Astrocyte of the cerebellum (primary cell): Measurements from ENCODE around the gene CARS1.
A peak's percentile ranks its signal among the peaks of the same experiment; 100 is the strongest.
"Not testable (repeated sequence)": the region's sequence is repeated elsewhere in the genome, so short reads cannot be mapped to it uniquely, and the experiment has no call there.

Experiments used
- DNase-seq: peaks from one replicate; pipeline ENCODE4 v3.0.0-alpha.2; 2011; ENCODE audit warnings: low read depth
- H3K4me3 ChIP-seq: 2 replicates; pipeline ENCODE4 v1.5.1; 2011; ENCODE audit warnings: mild to moderate bottlenecking, low read depth, low read length, moderate library complexity
- in situ Hi-C: cut with HindIII; loops from 2 replicates; pipeline ENCODE4 v1.10.0; 2017; ENCODE audit warnings: low sequenced_read_pairs
- TF ChIP-seq, protein P1 (sequence below): IDR thresholded peaks from 2 replicates; pipeline ENCODE4 v1.5.1; 2012; ENCODE audit warnings: low read length, low read depth, moderate library complexity, mild to moderate bottlenecking; ENCODE audit errors: missing control alignments

The CARS1 gene

DNA sequence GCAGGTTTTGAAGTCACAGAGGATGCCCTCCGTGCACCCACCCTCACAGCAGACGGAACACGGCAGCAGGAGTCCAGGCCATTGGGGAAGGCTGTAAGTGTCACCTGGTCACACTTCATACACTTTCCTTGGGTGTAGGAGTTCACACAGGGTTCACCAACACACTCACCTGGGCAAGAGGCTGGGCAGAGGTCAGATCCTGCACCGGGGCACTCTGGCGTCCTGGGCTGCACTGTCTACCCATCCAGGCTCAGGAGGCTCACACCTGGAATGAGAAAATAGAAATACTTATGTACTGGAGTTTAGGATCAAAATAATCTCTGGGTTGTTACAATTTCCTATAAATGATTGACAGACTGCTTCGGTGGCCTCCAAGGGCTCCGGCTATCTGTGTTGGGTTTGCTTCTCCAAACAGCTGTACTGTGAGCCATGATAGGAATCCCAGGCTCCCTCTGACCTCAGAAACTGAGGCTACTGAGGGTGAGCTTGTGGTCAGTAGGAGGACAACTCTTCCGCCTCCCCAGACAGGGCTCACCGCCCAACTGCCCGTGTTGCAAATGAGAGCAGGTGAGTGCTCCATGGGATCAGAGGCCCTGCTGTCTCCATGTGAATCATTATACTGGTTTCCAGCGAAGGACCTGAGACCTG lies 20.1 kb upstream of the CARS1 start:
- in situ Hi-C loops: no loop called here
- H3K4me3 ChIP-seq: no peak overlapping the region
- TF ChIP-seq, protein P1, sequence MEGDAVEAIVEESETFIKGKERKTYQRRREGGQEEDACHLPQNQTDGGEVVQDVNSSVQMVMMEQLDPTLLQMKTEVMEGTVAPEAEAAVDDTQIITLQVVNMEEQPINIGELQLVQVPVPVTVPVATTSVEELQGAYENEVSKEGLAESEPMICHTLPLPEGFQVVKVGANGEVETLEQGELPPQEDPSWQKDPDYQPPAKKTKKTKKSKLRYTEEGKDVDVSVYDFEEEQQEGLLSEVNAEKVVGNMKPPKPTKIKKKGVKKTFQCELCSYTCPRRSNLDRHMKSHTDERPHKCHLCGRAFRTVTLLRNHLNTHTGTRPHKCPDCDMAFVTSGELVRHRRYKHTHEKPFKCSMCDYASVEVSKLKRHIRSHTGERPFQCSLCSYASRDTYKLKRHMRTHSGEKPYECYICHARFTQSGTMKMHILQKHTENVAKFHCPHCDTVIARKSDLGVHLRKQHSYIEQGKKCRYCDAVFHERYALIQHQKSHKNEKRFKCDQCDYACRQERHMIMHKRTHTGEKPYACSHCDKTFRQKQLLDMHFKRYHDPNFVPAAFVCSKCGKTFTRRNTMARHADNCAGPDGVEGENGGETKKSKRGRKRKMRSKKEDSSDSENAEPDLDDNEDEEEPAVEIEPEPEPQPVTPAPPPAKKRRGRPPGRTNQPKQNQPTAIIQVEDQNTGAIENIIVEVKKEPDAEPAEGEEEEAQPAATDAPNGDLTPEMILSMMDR: no peak
- no peak for DNase-seq

DNA sequence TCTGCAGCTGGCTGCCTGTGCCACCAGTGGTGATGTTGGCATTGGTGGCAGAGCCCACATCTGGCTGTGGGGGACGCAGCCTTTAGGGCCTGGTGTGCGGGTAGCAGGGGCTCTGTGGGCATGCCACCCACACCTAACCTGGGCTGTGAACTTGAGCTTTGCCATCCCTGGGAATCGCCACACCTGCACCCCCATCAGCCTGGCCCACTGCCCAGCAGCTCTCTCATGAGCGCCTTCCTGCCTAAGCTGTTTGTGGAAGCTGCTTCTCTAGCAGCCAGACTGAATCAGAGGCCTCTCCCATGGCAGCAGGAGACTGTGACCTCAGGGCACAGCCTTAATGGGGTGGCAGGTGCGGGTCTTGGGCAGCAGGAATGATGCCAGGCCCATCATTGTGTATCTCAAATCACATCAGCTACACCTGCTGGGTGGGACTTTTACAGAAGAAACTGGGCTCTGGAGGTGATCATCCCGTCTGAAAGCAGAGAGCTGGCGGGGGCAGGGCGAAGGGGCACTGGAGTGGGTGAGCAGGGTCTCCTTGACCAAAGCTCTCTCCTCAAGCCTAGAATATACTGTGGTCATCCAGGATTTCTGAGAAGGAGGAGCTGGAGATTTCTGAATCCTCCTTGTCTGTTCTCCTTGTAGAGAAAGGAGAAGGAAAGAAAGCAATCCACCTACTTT lies 17.8 kb upstream of the CARS1 start:
- H3K4me3 ChIP-seq: no peak overlapping the region
- TF ChIP-seq, protein P1: no peak
- in situ Hi-C loops: no loop called here
- no peak for DNase-seq

DNA sequence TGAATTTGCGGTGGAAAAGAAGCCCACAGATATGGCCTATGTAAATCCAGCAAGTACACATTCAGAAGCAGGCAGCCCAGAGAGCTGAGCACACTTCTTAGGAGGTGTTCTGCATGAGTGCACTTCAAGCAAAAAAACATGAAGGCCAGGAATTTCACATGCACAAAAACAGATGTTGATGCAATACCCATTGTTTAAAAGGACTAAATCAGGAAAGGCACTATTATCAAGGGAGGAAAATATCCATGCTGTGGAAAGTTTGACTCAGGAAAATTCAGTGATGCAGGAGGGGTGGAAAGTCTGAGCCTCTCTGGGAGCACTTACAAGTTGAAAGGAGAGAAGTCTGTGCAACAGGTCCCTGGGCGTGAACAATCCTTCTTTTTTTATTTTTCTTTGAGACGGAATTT lies 15.8 kb upstream of the CARS1 start:
- TF ChIP-seq, protein P1: no peak
- DNase-seq: peak; percentile 91
- in situ Hi-C loops: no loop called here
- no peak overlapping the region for H3K4me3 ChIP-seq

DNA sequence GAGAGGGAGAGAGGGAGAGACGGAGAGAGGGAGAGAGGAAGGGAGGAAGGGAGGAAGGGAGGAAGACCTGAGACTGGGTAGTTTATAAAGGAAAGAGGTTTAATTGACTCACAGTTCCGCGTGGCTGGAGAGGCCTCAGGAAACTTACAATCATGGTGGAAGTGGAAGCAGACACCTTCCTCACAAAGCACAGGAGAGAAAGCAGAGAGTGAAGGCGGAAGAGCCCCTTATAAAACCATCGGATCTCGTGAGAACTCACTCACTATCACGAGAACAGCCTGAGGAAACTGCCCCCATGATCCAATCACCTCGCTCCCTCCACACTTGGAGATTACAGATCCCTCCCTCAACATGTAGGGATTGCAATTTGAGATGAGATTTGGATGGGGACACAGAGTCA lies 12.2 kb upstream of the CARS1 start:
- no peak for DNase-seq
- in situ Hi-C loops: no loop called here
- no peak overlapping the region for H3K4me3 ChIP-seq
- TF ChIP-seq, protein P1: no peak

DNA sequence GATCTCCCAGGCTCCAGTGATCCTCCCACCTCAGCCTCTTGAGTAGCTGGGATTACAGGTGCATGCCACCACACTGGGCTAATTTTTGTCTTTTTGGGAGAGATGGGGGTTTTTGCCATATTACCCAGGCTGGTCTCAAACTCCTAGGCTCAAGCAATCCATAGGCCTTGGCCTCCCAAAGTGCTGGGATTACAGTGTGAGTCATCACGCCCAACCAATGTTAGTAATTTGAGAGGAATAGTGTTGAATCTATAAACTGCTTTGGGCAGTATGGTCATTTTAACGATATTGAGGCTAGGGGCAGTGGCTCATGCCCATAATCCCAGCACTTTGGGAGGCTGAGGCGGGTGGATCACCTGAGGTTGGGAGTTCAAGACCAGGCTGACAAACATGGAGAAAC lies 9.1 kb upstream of the CARS1 start:
- in situ Hi-C loops, H3K4me3 ChIP-seq, DNase-seq: not testable (repeated sequence)

DNA sequence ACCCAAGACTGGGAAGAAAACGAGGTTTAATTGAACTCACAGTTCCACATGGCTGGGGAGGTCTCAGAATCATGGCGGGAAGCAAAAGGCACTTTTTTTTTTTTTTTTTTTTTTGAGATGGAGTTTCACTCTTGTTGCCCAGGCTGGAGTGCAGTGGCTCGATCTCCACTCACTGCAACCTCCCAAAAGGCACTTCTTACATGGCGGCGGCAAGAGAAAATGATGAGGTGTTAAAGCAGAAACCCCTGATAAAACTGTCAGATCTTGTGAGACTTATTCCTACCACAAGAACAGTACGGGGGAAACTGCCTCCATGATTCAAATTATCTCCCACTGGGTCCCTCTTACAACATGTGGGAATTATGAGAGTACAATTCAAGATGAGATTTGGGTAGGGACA lies 7.5 kb upstream of the CARS1 start:
- H3K4me3 ChIP-seq, in situ Hi-C loops, DNase-seq: not testable (repeated sequence)

DNA sequence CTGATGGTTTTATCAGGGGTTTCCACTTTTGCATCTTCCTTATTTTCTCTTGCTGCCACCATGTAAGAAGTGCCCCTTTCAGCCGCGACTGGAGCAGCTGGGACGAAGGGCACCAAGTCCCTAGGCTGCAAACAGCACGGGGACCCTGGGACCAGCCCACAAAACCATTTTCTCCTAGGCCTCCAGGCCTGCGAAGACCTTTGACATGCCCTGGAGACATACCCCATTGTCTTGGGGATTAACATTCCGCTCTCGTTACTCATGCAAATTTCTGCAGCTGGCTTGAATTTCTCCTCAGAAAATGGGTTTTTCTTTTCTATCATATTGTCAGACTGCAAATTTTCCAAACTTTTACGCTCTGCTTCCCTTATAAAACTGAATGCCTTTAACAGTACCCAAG lies 6.7 kb upstream of the CARS1 start:
- H3K4me3 ChIP-seq, in situ Hi-C loops, DNase-seq: not testable (repeated sequence)

DNA sequence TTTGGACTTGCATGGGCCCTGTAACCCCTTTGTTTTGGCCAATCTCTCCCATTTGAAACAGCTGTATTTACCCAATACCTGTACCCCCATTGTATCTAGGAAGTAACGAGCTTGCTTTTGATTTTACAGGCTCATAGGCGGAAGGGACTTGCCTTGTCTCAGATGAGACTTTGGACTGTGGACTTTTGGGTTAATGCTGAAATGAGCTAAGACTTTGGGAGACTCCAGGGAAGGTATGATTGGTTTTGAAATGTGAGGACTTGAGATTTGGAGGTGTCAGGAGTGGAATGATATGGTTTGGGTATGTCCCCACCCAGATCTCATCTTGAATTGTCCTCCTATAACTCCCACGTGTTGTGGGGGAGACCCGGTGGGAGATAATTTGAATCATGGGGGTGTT lies 6.2 kb upstream of the CARS1 start:
- in situ Hi-C loops, H3K4me3 ChIP-seq, DNase-seq: not testable (repeated sequence)

DNA sequence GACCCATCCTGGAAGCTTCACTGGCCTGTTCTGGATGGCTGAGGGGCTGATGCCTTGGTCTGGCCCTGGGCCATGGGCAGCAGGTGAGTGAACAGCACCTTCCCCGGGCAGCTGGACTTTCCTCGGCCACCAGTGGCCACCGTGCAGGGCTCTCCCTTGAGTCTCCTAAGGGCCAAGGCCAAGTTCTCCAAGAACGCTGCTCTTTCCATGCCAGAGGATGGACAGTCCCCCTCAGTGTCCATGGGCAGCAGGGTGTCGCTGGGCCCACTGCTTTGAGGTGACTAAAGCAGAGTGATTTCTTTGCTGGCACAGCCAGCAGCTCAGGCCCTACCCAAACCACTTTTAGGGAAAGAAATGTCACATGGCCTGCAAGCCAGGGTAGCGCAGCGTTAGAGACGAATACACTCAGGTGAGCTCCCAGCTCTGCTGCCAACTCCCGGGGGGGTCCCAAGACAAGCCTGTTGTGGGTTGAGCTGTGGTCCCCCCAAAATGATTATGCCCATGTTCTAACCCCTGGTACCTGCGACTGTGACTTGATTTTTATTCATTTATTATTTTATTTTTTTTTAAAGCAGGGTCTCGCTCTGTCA lies 3.3 kb upstream of the CARS1 start:
- in situ Hi-C loops: no loop called here
- H3K4me3 ChIP-seq: no peak overlapping the region
- DNase-seq: no peak
- TF ChIP-seq, protein P1: no peak
